ENCODE measurements around the gene MED27. TPM values are rescaled to one million over a fixed set of nuclear protein-coding genes. Genes with fewer than 3 reads are reported as not detected.

Gene MED27
- total RNA-seq, 1 donor from 2014 or later, result 17.9 TPM

DNA sequence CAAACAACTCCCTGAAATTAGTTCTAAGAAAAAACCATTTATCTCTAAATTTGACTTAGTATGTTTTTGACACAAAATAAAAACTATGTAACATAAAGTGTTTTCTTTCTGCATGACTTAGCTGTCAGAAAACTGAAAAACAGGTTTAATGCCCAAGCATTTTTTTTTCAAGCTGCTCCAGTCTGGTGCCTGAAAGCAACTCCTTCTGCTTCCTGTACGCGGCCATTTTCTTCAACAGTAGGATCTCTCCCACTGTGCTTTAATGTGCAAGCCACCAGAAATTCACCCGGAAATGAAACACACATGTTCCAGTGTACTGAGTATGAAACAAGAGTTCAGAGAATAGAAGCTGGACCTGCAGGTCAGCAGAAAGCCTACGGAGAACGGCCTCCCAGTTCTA, 161.2 kb downstream of the MED27 start:
- no peak for ATAC-seq

DNA sequence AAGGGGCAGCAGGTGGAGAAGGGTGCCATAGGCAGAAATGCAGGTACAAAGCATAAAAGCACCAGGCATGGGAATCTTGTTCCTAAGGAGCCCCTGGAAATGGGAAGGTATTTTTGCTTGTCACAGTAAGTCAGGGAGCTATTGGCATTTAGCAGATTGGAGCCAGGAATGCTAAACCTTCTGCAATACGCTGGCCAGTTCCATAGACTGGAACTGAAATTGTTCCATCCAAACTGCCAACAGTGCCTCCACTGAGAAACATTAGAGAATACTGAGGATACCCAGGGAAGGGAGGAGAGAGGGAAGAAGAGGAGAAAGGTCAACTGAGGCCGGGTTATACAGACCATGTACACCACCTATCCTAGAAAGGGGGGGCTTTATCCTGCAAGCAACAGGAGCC, 162.7 kb downstream of the MED27 start:
- no peak for ATAC-seq

DNA sequence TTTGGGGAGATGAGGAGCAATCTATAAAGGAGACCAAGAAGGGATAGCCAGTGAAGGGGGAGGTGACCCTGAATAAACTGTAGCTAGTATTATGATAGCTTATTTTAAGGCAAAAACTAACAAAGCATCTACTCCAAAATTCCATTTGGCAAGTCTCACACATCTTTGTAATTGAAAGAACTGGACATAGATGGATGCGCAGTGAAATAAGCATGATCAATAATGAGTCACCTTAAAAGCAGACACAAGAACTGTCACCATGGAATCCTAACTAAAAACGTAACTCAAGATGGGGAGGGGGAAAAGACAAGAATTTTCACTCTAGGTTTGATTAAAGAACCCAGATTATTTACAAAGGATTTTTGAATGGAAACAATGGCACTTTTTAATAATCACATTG, 164.5 kb downstream of the MED27 start:
- ATAC-seq, result no peak

DNA sequence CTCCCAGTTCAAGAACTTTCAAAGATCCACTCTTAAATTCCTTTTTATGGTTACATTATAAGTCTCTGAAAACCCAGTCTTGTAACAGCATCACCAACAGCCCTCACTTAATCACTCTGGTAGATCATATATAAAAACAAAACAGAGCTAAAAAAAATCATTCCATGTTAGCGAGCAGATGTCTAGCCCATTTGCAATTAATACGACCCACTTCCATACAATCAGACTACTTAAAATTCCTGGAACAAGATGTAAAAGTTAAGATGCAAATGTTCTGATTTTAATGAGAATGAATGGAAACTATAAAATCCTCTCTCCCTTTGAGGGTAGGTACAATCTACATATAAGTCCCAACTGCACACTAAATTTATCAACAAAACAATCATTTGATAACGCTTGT, 167.0 kb downstream of the MED27 start:
- ATAC-seq, result no peak

GRCh38 chr9:131912069-131912468, 167.6 kb downstream of the MED27 start:
- no peak for ATAC-seq

DNA sequence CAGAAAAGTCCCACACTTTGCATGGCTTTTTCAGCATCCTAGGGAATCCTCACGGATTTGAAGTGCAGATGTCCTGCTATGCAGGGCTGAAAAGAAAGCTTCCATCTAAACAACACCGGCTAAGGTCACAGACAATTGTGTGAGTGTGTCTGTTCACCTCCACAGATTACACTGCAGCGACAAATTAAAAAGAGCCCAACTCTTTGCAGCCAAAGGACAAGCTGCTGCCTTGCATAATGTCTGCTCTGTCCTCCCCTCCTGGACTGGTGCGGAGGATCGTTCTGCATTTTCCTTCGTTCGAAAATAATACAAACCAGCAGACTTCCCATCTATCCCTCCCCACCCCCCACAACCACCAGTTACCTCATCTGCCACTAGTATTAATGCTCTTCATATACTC, 169.1 kb downstream of the MED27 start:
- ATAC-seq, result no peak

- no peak for ATAC-seq
These were observed 174.5 kb downstream of the MED27 start for GRCh38 chr9:131905144-131905543.

DNA sequence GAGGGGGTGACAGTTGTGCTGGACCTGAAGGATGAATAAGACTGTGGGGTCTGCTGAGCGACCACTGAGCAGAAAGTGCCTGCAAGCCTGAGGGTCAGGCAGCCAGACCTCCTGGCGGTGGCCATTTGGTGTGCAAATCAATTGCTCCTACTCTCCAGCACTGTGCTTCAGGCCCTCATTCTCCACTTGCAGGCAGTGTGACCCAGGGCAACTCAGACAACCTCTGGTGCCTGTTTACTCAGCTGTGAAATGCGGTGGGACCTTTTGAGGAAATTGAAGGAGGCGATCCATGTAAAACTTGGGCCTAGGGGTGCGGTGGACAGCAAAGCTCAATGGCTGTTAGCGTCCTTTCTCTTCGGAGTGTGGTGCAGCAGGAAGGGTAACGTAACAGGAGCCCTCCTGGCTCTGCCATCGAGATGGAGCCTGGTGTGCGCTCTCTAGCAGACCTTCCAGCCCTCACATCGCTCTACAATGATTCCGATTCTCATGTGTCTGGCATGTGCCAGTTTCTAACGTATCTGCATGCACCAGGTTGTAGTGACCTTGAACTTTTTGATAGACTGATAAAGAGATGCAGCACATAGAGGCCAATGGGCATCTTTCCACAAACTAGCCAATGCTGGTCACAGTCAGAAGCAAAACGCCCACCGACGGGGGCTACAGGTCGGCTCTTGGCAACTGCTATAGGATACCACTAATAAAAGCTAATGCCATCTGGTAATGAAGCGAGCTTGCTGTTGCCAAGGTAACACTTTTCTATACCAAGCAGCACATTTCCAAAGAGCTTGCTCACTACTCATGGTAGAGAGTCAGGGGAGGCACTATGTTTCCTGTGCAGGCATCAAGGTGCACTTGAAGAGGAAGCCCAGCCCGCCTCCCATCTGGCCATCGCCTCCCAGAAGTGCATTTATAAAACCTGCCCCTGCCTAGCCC, 180.1 kb downstream of the MED27 start:
- no peak for ATAC-seq

- no peak for ATAC-seq
These were observed 186.7 kb downstream of the MED27 start for GRCh38 chr9:131892902-131893500.

DNA sequence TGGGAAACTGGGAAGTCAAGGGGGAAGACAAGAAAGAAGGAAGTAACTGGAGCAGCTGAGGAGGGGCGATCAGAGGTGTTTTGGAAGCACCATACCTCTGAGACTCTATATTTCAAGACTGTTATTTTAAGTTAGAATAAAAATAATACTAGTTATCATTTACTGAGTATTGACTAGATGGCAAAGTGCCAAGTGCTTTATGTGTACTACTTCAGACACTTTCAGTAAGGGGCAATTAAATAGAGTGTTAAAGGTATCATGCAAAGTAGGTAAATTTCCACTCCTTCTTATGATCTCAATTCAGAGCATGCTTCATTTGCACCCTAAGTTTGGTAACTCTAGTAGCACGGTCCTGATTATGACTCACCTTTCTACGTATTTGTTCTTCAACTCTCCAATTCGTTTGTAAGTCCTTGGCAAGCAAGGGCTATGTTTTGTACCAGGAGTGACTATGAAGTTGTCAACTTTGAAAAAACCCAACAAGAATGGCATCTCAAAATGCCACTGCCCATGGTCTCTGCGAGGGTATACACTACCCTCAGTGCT, 187.4 kb downstream of the MED27 start:
- ATAC-seq, result peak; percentile 59

DNA sequence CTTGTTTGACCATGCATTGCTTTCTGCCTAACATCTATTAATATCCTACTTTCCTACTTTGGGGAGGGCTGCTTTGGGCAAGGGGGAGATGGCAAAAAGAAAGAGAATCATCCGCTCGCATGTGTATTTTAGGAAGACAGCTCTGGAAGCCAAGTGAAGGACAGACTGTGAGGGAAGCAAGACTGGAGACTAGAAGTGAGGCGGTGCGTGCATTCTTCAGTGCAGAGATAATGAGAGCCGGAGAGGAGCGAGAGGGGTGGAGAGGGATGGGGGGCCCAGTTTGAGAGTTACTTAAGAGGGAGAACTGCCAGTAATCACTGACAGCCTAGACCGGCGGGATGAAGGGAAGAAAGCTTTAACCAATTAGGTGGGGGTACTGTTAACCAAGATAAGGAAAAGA, 188.1 kb downstream of the MED27 start:
- no peak for ATAC-seq

DNA sequence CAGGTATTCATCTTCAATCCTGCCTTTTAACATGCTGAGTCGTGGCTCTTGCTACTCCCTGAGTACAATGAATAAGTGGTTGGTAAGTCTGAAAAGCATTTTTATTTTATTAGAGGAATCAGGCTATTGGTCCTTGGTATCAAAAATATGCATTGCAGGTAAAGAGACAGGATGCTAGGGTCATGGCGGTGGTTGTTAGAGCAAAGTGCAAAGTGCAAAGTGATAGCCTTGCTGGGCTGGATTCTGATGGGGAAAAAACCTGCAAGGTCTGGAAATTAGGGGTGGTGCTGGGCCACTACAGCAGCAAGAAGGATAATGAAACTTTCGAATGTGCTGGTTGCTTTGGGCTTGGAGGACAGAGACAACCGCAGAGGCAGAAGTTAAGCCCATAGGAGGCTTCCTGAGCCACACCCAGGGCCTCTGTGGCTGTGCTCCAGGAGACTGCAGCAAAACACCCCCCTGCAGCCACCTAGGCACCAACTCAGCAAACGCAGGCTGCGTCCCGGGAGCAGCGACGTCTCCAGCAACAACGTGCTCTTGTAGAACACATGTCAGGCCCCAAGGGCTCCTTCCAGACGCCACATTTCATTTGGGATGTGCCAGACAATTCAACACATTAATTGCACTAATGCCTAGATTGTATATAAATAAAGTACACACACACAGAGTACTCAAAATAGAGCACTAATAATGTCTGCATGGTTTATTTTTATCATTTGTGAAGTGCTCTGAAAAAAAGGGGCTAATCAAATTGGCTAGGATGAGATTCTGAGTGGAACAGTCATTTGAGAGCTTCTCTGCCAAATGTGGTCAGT, 190.0 kb downstream of the MED27 start:
- no peak for ATAC-seq

DNA sequence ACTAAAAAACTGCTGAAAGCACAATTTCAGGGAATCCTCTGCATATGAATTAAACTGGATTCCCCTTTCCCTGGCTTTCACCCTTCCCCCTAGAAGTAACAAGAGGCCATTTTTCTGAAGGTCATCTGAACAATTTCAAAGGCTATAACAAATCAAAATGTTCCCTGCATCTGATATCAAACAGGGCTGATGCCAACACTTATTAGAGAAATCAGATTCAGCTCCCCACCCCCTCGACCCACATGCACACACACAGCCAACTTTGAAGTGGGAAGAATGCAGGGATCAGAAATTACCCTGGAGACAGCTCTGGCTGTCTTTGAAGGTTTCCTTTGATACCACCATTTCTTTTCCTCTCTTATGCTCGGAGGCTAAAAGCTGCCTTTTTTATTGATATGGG, 190.7 kb downstream of the MED27 start:
- ATAC-seq, result no peak

- no peak for ATAC-seq
These were observed 192.0 kb downstream of the MED27 start for GRCh38 chr9:131887680-131888079.

DNA sequence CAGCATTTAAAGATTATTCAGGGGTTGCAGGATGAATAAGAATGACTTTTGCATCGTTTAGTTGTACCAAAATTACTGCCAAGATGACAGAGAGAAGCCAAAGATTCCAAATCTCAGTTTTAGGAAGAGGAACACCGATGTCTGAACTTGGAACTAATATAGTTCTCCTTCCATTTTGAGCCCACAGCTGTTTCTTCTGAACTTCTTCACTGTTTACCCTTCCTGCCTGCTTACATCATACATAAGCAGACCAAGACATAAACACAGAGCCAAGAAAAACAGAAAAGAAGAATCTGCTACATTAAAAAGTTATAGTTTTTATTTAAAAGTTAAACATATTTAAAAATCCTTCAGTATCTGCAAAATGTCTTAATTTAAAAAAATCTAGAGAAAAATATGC, 192.8 kb downstream of the MED27 start:
- no peak for ATAC-seq

DNA sequence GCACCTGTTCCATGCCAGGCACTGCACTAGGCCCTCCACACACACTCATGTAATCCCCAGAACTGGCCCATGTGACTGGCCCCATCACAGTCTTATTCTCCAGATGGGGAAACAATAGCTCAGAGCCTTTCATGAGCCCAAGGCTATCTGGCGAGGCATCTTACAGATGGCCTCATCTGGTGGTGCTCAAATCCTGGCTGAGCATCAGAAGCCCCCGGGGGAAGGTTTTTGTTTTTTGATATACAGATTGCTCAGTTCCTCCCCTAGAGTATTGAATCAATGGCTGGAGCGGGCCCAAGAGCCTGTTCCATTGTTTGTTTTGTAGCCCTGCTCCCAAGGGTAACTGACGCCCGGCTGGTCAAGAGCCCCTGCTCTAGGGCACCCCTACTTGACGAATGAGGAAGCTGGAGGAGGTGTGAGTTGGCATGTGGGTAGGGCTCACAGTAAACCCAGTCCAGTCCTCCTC, 194.5 kb downstream of the MED27 start:
- ATAC-seq, result no peak

GRCh38 chr9:131884222-131884621, 195.4 kb downstream of the MED27 start:
- no peak for ATAC-seq

DNA sequence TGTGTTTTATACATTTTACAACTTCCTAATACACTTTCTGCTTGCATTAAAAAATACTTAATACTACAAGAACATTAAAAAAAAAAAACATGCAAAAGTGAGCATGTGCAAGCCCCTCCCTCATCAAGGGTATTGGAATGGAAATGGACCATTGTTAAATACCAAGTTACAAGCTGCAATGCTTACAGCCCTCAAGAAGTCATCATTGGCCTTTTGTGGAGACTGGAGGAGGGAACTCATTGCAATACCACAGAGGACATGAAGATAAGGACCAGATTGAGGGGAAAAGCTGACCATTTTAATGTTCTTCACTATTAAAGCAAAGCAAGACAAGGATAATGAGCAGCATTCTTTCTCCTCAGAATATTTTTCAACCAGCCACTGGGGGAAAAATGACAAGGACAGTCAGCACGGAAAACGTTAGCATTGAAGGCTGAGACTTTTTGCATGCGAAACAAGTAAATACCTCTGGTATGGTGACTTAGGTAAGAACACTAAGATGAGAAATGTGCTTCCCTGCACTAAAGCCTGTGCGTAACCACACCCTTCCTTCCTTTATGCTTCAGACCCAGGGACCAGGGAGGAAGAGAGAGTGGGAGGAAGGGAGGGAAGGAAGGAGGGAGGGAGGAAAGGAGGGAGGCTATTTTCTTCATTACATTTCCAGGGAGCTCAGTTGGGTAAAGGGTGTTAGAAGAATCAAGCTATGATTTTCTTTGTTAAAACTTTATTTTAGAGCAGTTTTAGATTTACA, 198.7 kb downstream of the MED27 start:
- ATAC-seq, result no peak

GRCh38 chr9:131879911-131880290, 199.8 kb downstream of the MED27 start:
- no peak for ATAC-seq

DNA sequence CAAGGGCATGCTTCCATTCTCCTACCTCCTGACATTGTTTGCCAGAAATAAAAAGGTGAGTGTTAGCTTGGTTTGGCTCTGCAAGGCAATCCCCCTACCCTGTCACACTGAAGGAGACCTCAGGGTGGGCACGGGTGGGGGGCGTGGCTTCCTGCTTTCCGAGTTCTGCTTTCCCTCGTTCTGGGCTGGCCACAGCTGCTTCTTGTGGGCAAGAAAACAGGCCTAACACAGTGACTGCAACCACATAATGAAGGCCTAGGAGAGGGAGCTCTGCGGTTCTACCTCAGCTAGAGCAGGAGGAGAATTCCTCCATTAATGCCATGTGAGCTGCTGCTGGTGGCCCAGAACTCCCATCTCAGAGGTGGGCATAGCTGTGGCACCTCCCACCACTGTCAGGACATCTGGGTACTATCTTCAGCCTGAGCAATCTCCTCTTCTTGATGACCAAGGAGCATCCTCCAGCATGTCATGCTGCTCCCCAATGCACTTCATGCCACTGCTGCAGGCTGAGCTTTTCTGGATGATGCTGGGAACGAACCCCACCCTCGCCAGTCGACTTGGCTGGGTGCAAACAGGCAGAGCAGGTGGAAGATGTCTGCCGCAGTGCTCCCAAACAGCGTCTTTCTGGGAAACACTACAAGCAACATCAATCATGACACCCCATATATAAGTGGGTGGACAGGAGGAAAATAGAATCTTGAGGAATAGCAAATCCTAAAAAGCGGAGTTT, 200.3 kb downstream of the MED27 start:
- ATAC-seq, result no peak

GRCh38 chr9:131876486-131876885, 203.2 kb downstream of the MED27 start:
- no peak for ATAC-seq

Measured in esophagus mucosa (tissue), 1 donor.